IPS-11a (cell line): ENCODE results near the gene MIA.
"Not testable (repeated sequence)": the region's sequence is repeated elsewhere in the genome, so short reads cannot be mapped to it uniquely, and the experiment has no call there.

ENCODE experiments used
- H3K4me3 ChIP-seq: one replicate; pipeline ENCODE4 v1.5.1; 2013; ENCODE audit warnings: low read depth, low read length, control low read depth

The MIA gene

GRCh38 chr19:40802300-40803169 lies 27.2 kb downstream of the MIA start:
- H3K4me3 ChIP-seq = no peak overlapping the region

- no peak overlapping the region for H3K4me3 ChIP-seq
Observed at GRCh38 chr19:40803170-40803856, 28.0 kb downstream of the MIA start.

- H3K4me3 ChIP-seq = no peak overlapping the region
Observed at GRCh38 chr19:40803857-40804782, 28.8 kb downstream of the MIA start.

GRCh38 chr19:40804783-40805242 lies 29.5 kb downstream of the MIA start:
- H3K4me3 ChIP-seq = no peak overlapping the region

- no peak overlapping the region for H3K4me3 ChIP-seq
Observed at GRCh38 chr19:40805258-40805868, 30.0 kb downstream of the MIA start.

GRCh38 chr19:40806423-40807146 lies 31.3 kb downstream of the MIA start:
- H3K4me3 ChIP-seq = no peak overlapping the region

GRCh38 chr19:40807147-40808020 lies 32.1 kb downstream of the MIA start:
- H3K4me3 ChIP-seq = no peak overlapping the region

GRCh38 chr19:40808021-40808325 lies 32.7 kb downstream of the MIA start:
- H3K4me3 ChIP-seq = no peak overlapping the region

GRCh38 chr19:40808497-40808896 lies 33.2 kb downstream of the MIA start:
- H3K4me3 ChIP-seq = no peak overlapping the region

- H3K4me3 ChIP-seq = no peak overlapping the region
Observed at GRCh38 chr19:40809358-40810086, 34.2 kb downstream of the MIA start.

DNA sequence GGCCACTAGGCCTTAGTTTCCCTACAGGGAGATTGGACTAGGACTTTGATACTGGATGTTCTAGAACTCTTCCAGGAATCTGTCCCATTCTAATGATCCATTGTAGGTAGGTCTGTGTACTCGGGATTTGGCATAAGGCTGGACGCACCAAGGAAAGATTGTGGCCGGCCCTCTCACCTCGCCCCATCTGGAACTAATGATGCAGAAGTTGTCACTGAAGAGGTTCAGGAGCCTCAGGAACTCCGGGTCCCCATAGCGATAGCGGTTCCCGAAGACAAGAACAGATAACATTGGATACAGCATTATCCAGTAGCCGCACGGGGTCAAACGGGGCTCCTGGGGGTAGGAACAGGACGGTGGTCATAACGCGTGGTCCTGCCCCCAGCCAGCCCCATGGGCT lies 34.8 kb downstream of the MIA start:
- peak overlapping the region; percentile 17 for H3K4me3 ChIP-seq

DNA sequence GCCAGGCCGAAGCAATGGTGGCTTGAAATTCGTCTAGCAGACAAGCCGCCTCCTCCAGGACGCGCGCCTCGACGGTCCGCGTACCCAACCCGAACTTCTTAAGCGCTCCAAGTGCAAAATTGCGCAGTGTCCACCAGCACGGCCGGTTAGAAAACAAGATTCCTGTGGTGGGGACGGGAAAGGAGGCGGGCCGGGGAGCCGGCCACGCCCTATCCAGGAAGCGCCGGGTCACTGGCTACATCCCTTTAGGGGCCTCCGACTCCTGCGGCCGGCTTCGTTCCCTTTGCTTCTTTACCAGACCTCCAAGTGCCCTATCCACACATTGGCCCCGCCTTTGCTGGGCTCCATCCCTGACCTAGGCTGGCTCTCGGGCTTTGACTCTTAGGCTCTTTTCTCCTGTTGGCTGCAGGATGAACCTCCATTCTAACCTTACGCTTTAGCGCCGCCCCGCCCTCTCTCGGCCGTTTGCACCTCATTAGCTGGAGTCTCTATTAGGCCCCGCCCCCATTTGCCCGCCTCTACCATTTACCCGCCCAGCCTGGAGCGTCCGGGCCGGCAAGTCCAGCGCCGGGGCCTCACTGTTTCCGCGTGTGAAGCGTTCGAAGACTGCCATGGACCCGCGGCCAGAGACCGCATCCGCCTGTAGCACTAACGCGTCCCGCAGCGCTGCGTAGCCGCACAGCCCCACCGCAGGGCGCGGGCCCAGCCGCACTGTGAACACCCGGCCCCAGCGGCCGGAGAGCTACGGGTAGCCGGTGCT lies 35.5 kb downstream of the MIA start:
- H3K4me3 ChIP-seq = peak overlapping the region; percentile 37

GRCh38 chr19:40811478-40812341 lies 36.4 kb downstream of the MIA start:
- H3K4me3 ChIP-seq = peak overlapping the region; percentile 20

GRCh38 chr19:40812571-40812970 lies 37.2 kb downstream of the MIA start:
- not testable (repeated sequence) for H3K4me3 ChIP-seq

DNA sequence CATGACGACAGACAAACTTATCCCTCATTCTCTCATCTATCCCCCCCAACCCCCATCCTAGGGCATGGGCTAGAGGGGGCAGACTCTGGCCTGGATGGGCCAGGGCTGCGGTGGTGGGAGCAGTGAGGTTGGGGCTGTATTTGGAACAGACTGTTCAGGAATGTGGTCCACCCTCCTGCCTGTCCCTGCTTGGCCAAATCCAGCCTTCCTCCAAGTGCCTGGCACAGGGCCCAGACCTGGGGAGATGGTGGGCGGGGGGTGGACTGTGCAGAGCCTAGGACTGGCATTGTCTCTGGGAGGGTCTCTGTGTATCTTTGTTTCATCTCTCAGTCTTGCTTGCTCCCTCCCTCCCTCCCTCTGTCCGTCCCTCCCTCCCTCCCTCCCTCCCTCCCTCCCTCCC lies 37.9 kb downstream of the MIA start:
- no peak overlapping the region for H3K4me3 ChIP-seq

DNA sequence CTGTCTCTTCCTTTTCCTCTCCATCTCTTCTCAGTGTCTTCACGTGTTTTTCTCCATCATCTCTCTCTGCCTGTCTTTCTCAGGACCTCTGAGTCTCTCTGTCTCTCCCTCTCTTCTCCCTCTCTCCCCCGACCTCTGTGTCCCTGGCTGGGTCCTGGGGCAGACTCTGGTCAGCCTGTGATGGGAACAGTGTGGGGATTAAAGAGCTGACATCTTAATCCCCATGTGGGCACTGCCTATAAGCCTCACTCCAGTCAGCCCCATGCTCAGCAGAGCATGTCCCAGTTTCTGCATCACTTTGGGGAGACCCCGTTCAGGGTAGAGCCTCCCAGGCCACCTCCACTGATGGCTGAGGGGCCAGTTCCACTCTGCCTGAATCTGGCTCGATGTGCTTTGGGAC lies 39.9 kb downstream of the MIA start:
- no peak overlapping the region for H3K4me3 ChIP-seq
